Activated T-helper 2 cell treated with anti-CD3 and anti-CD28 coated beads, Interferon-gamma antibody, Interleukin-2, Interleukin-4, amounts not matched to agents 10 μg/mL and 5 μg/mL and 100 μg/mL, durations not matched to agents 14 hours and 24 hours and 36 hours (primary cell): ENCODE results near the gene KIF4B. TPM values are rescaled to one million over a fixed set of nuclear protein-coding genes. Genes with fewer than 3 reads are reported as not detected.

Experiments used
- DNase-seq: peaks from one replicate; pipeline ENCODE4 v3.0.0; 2021; ENCODE audit warnings: low spot score
- H3K27ac Mint-ChIP-seq: one replicate; pipeline ENCODE4 v1.8.0; 2021; ENCODE audit warnings: mixed read lengths
- H3K27me3 Mint-ChIP-seq: one replicate; pipeline ENCODE4 v1.8.0; 2021; ENCODE audit warnings: low read depth, mixed read lengths
- H3K36me3 Mint-ChIP-seq: one replicate; pipeline ENCODE4 v1.8.0; 2021; ENCODE audit warnings: low read depth, mixed read lengths
- H3K4me1 Mint-ChIP-seq: one replicate; pipeline ENCODE4 v1.8.0; 2021; ENCODE audit warnings: low read depth, mixed read lengths
- H3K4me3 Mint-ChIP-seq: one replicate; pipeline ENCODE4 v1.8.0; 2021; ENCODE audit warnings: low read depth, mild to moderate bottlenecking, moderate library complexity, mixed read lengths
- H3K9me3 Mint-ChIP-seq: one replicate; pipeline ENCODE4 v1.8.0; 2021; ENCODE audit warnings: mixed read lengths
- intact Hi-C: fragments of 100-400 bp; cut with micrococcal nuclease; formaldehyde crosslinking; loops from one replicate; pipeline ENCODE4 v1.15.1; 2023
- total RNA-seq: library from RNA; stranded (reverse); gene quantifications from 2 replicates; pipeline ENCODE4 v1.2.3, GENCODE V29; 2022

The KIF4B gene
- total RNA-seq, 1 donor from 2014 or later = 0.07 TPM

- Mint-ChIP-seq H3K27me3 (peaks cover 12% of the 10 kb centered on the region), H3K27ac (no peak overlapping the region)
- intact Hi-C loops = no loop called here
Observed at GRCh38 chr5:155047818-155048217, 34.3 kb downstream of the KIF4B start.

GRCh38 chr5:155049569-155050383, 36.2 kb downstream of the KIF4B start:
- peaks cover 7% of the 10 kb centered on the region for H3K27me3 Mint-ChIP-seq
- H3K9me3 Mint-ChIP-seq = no peaks in the 10 kb centered on the region
- H3K27ac Mint-ChIP-seq = no peak overlapping the region
- no peak for DNase-seq
- no peaks in the 10 kb centered on the region for H3K36me3 Mint-ChIP-seq
- no peaks in the 10 kb centered on the region for H3K4me1 Mint-ChIP-seq
- no peak overlapping the region for H3K4me3 Mint-ChIP-seq
- intact Hi-C loops = no loop called here

More at GRCh38 chr5:155047818-155048217, 34.3 kb downstream of the KIF4B start:
- no peak for DNase-seq
- Mint-ChIP-seq H3K4me1 (no peaks in the 10 kb centered on the region), H3K36me3 (no peaks in the 10 kb centered on the region), H3K9me3 (no peaks in the 10 kb centered on the region), H3K4me3 (no peak overlapping the region)

- Mint-ChIP-seq H3K27ac (no peak overlapping the region), H3K9me3 (no peaks in the 10 kb centered on the region), H3K4me3 (no peak overlapping the region), H3K4me1 (no peaks in the 10 kb centered on the region), H3K36me3 (no peaks in the 10 kb centered on the region), H3K27me3 (peaks cover 7% of the 10 kb centered on the region)
- intact Hi-C loops = no loop called here
- DNase-seq = no peak
Observed at GRCh38 chr5:155050384-155051019, 36.9 kb downstream of the KIF4B start.

- Mint-ChIP-seq H3K36me3 (no peaks in the 10 kb centered on the region), H3K9me3 (no peaks in the 10 kb centered on the region), H3K27ac (no peak overlapping the region), H3K4me1 (no peaks in the 10 kb centered on the region), H3K27me3 (peaks cover 7% of the 10 kb centered on the region), H3K4me3 (no peak overlapping the region)
- intact Hi-C loops = no loop called here
- no peak for DNase-seq
Observed at GRCh38 chr5:155052532-155052931, 39.0 kb downstream of the KIF4B start.

- H3K9me3 Mint-ChIP-seq = no peaks in the 10 kb centered on the region
- H3K27me3 Mint-ChIP-seq = peaks cover 5% of the 10 kb centered on the region
- no peaks in the 10 kb centered on the region for H3K36me3 Mint-ChIP-seq
- DNase-seq = no peak
- H3K4me3 Mint-ChIP-seq = no peak overlapping the region
- H3K27ac Mint-ChIP-seq = no peak overlapping the region
- no peaks in the 10 kb centered on the region for H3K4me1 Mint-ChIP-seq
- intact Hi-C loops = no loop called here
Observed at GRCh38 chr5:155053501-155053900, 39.9 kb downstream of the KIF4B start.

- intact Hi-C loops = no loop called here
- no peak for DNase-seq
- no peaks in the 10 kb centered on the region for H3K4me1 Mint-ChIP-seq
- H3K36me3 Mint-ChIP-seq = no peaks in the 10 kb centered on the region
- peaks cover 5% of the 10 kb centered on the region for H3K27me3 Mint-ChIP-seq
- H3K4me3 Mint-ChIP-seq = no peak overlapping the region
- no peak overlapping the region for H3K27ac Mint-ChIP-seq
- peaks cover 3% of the 10 kb centered on the region for H3K9me3 Mint-ChIP-seq
Observed at GRCh38 chr5:155056644-155057269, 43.2 kb downstream of the KIF4B start.

GRCh38 chr5:155057626-155058025, 44.1 kb downstream of the KIF4B start:
- H3K27me3 Mint-ChIP-seq = peaks cover 3% of the 10 kb centered on the region
- intact Hi-C loops = no loop called here
- H3K4me1 Mint-ChIP-seq = no peaks in the 10 kb centered on the region
- H3K36me3 Mint-ChIP-seq = no peaks in the 10 kb centered on the region
- H3K9me3 Mint-ChIP-seq = peaks cover 3% of the 10 kb centered on the region
- no peak for DNase-seq
- no peak overlapping the region for H3K4me3 Mint-ChIP-seq
- H3K27ac Mint-ChIP-seq = no peak overlapping the region

GRCh38 chr5:155064580-155064979, 51.0 kb downstream of the KIF4B start:
- Mint-ChIP-seq H3K4me1 (no peaks in the 10 kb centered on the region), H3K27me3 (no peaks in the 10 kb centered on the region), H3K4me3 (no peak overlapping the region), H3K36me3 (no peaks in the 10 kb centered on the region), H3K27ac (no peak overlapping the region), H3K9me3 (peaks cover 3% of the 10 kb centered on the region)
- intact Hi-C loops = no loop called here
- DNase-seq = no peak

GRCh38 chr5:155066886-155067595, 53.5 kb downstream of the KIF4B start:
- intact Hi-C loops = no loop called here
- Mint-ChIP-seq H3K27ac (no peak overlapping the region), H3K9me3 (no peaks in the 10 kb centered on the region)

More at GRCh38 chr5:155066886-155067595, 53.5 kb downstream of the KIF4B start:
- Mint-ChIP-seq H3K4me3 (no peak overlapping the region), H3K27me3 (no peaks in the 10 kb centered on the region), H3K4me1 (no peaks in the 10 kb centered on the region), H3K36me3 (no peaks in the 10 kb centered on the region)
- no peak for DNase-seq

Other genes with a start within 250 kb of the KIF4B start
- not detected in 2 replicates for gene FAXDC2, start 163.2 kb upstream of the KIF4B start, total RNA-seq
- gene CNOT8, start 155.1 kb upstream of the KIF4B start, total RNA-seq = 57.6 and 60.2 TPM in 2 replicates
- 33.9 and 36.7 TPM in 2 replicates for gene GEMIN5, start 75.5 kb upstream of the KIF4B start, total RNA-seq
- 79.2 and 81.9 TPM in 2 replicates for gene MRPL22, start 72.7 kb upstream of the KIF4B start, total RNA-seq